ENCODE data around the gene ECEL1. TPM values are rescaled to one million over a fixed set of nuclear protein-coding genes. Genes with fewer than 3 reads are reported as not detected.

Gene ECEL1
- total and polyA plus RNA-seq, 9 of the 15 experiments (the other 6 are each of a cell fraction or from before 2014, with no cell fraction given) = 0.09 TPM; not detected in 8

- ATAC-seq (no peak), DNase-seq (ENCODE audit: extremely low read depth in 1 of 4, low spot score in 3 of 4) (no peak), FAIRE-seq (no peak)
- H3K36me3 ChIP-seq (ENCODE audit: control insufficient read depth, insufficient read depth, low read length) = no peaks in the 10 kb centered on the region
- no peak overlapping the region for H3K4me3 ChIP-seq
- H3K27ac ChIP-seq (ENCODE audit: extremely low read depth, low read depth, low read length) = no peak overlapping the region
- POLR2A ChIA-PET = interaction anchor here (0.7 to 1.3 kb wide), 2 partner anchors 14 to 16 kb away, joined by 3 to 5 read pairs; no protein-coding TSS in a partner anchor
- CTCF ChIA-PET (ENCODE audit: low intra/inter-chr PET ratio) = no interaction called here
- no peak overlapping the region for H2AFZ ChIP-seq (ENCODE audit: low read depth, low read length)
- no peak overlapping the region for H3K9ac ChIP-seq (ENCODE audit: insufficient read depth in 1 of 2, low read depth in 2 of 2, low read length in 2 of 2)
- peaks cover 0 to 3% of the 10 kb centered on the region in 2 experiments; a peak in 1 of 5 replicates for H3K4me1 ChIP-seq (replicated peaks in 1 of 2; ENCODE audit: control insufficient read depth in 2 of 2, insufficient read depth in 2 of 2, low read length in 2 of 2)
- in situ Hi-C loops (cut with MboI) = no loop called here
- no TSS peak for BruUV-seq (replicated peaks)
- H3K9me3 ChIP-seq (replicated peaks; ENCODE audit: control insufficient read depth, insufficient read depth, low read depth, low read length) = no peaks in the 10 kb centered on the region
- intact Hi-C loops (cut with micrococcal nuclease) = no loop called here
- peaks cover 2 to 34% of the 10 kb centered on the region in 2 experiments; a peak in 4 of 5 replicates for H3K27me3 ChIP-seq (ENCODE audit: control insufficient read depth in 2 of 2, insufficient read depth in 2 of 2, low read length in 2 of 2)
- 0% methylated on average over 12 of the region's 13 CpGs for WGBS (ENCODE audit: insufficient coverage, low coverage, missing lambda C conversion rate)
- no peaks in the 10 kb centered on the region for H3K9me1 ChIP-seq (ENCODE audit: control insufficient read depth, insufficient read depth, low read length)
- no peaks in the 10 kb centered on the region for H4K20me1 ChIP-seq (replicated peaks; ENCODE audit: control insufficient read depth, insufficient read depth, low read length)
- no peak overlapping the region for H3K4me2 ChIP-seq (ENCODE audit: insufficient read depth, low read length)
- no peaks in the 10 kb centered on the region for H3K79me2 ChIP-seq (ENCODE audit: control insufficient read depth, insufficient read depth, low read length)
- TF ChIP-seq, protein P1, sequence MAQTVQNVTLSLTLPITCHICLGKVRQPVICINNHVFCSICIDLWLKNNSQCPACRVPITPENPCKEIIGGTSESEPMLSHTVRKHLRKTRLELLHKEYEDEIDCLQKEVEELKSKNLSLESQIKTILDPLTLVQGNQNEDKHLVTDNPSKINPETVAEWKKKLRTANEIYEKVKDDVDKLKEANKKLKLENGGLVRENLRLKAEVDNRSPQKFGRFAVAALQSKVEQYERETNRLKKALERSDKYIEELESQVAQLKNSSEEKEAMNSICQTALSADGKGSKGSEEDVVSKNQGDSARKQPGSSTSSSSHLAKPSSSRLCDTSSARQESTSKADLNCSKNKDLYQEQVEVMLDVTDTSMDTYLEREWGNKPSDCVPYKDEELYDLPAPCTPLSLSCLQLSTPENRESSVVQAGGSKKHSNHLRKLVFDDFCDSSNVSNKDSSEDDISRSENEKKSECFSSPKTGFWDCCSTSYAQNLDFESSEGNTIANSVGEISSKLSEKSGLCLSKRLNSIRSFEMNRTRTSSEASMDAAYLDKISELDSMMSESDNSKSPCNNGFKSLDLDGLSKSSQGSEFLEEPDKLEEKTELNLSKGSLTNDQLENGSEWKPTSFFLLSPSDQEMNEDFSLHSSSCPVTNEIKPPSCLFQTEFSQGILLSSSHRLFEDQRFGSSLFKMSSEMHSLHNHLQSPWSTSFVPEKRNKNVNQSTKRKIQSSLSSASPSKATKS (CRISPR knock-in tag; IDR thresholded peaks at IDR 0.05) = no peak
- TF ChIP-seq POLR3A (IDR thresholded peaks at IDR 0.05; ENCODE audit: borderline replicate concordance, extremely low read depth, insufficient read depth, insufficient read length) (no peak), TCF7 (IDR thresholded peaks at IDR 0.05; ENCODE audit: borderline replicate concordance) (no peak), ZNF354B (CRISPR knock-in tag; IDR thresholded peaks at IDR 0.05) (no peak), ETV5 (CRISPR knock-in tag; IDR thresholded peaks at IDR 0.05; ENCODE audit: low read depth) (no peak), GATAD2A (IDR thresholded peaks at IDR 0.05) (no peak), MCM2 (IDR thresholded peaks at IDR 0.05; ENCODE audit: low read depth) (no peak), AFF4 (CRISPR knock-in tag; IDR thresholded peaks at IDR 0.05) (no peak)
- TF ChIP-seq, protein P2, sequence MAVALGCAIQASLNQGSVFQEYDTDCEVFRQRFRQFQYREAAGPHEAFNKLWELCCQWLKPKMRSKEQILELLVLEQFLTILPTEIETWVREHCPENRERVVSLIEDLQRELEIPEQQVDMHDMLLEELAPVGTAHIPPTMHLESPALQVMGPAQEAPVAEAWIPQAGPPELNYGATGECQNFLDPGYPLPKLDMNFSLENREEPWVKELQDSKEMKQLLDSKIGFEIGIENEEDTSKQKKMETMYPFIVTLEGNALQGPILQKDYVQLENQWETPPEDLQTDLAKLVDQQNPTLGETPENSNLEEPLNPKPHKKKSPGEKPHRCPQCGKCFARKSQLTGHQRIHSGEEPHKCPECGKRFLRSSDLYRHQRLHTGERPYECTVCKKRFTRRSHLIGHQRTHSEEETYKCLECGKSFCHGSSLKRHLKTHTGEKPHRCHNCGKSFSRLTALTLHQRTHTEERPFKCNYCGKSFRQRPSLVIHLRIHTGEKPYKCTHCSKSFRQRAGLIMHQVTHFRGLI (CRISPR knock-in tag; IDR thresholded peaks at IDR 0.05) = no peak
Observed at GRCh38 chr2:232477751-232478510, 9.7 kb downstream of the ECEL1 start.
